Measurements from ENCODE around the gene NSFL1C.
"Not testable (repeated sequence)": the region's sequence is repeated elsewhere in the genome, so short reads cannot be mapped to it uniquely, and the experiment has no call there.

The NSFL1C gene

GRCh38 chr20:1466211-1467081 lies at the start of gene NSFL1C:
TSS of gene NSFL1C (minus strand) at chr20:1466849. CDS start at chr20:1466824, 25 bp downstream.
- DNase-seq (ENCODE audit: low spot score) = peak; percentile 82

DNA sequence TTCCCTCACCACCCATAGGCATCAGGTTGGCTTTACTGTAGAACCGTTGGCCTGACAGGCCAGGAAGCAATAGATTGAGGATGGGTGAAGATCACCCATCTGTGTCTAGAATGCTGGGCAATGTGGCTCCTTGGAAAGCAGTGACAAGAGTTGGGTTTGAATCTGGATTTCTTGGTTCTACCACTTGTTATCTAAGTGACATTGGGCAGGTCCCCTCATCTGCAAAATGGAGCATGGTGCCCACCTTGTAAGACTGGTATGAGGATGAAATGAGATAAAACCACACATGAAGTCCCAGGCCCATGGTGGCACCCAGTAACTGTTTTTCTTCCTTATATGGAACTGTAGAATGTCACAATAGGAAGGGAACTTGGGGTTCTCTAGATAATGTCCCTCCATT lies 47.2 kb upstream of the NSFL1C start:
- DNase-seq (ENCODE audit: low spot score) = no peak

DNA sequence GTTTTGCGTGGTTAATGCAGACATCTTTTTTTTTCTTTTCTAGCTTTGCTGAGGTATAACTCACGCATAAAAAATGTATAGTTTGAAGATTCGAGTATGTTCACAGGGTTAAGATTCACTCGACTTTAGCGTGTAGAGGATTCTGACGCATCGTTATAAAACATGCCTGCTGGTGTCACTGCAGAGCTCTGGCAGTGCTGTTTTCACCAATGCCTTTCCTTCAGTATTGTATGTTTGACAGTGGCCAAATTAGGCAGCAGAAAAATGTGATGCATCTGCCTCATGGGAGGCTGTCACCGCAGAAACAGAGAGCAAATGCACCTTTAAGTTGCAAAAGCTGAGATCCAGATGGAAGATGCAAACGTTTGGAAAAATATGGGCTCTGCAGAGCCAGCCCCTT lies 42.6 kb upstream of the NSFL1C start:
- DNase-seq (ENCODE audit: low spot score) = peak; percentile 68

DNA sequence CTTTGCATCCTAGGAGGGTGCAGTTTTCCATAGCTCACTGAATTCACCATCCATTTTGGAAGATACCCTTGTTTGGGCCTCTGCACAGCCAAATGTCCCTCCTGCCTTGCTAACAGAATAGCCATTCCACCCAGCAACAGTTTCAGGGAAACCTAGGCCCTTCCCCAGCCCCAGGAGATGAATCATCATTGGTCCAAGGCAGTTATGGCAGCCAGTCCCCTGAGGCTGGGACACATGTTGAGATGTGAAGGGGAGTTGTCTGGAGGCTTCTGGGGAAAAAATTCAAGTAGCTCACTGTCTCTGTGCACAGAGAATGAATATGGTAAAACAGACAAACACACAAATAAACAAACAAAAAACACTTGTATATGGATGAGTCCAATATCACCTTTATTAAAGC lies 41.9 kb upstream of the NSFL1C start:
- DNase-seq (ENCODE audit: low spot score) = no peak

DNA sequence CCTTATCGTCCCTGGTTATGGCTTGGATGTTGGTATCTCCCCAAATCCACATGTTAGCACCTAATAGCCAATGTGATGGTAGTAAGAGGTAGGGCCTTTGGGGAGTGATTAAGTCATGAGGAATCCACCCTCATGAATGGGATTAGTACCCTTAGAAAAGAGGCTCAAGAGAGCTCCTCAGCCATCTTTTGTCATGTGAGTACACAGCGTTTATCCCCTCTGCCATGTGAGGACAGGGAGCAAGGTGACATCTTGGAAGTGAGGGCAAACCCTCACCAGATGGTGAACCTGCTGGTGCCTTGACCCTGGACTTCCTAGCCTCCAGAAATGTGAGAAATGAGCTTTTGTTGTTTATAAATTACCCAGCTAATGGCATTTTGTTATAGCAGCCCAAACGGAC lies 40.6 kb upstream of the NSFL1C start:
- no peak for DNase-seq (ENCODE audit: low spot score)

- DNase-seq (ENCODE audit: low spot score) = no peak
These were observed 39.2 kb upstream of the NSFL1C start for GRCh38 chr20:1505871-1506270.

DNA sequence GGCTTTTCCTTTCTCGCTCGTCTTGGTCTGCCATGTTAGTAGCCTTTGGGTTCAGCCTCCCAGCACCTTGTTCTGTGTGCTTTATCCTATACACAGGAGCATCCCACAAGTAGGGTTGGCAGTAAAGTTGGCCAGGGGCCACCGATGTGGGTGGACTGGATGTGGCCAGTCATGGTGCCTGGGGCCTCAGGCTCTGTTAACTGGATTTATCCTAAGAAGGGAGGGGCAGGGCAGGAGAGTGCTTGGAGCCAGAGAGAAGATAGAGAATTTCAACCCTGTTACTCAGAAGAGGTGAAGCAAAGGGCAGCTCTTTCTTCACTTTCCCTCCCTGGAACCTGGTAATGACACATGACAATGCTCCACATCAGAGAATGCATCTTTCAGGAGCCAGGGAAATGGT lies 38.7 kb upstream of the NSFL1C start:
- DNase-seq (ENCODE audit: low spot score) = no peak

DNA sequence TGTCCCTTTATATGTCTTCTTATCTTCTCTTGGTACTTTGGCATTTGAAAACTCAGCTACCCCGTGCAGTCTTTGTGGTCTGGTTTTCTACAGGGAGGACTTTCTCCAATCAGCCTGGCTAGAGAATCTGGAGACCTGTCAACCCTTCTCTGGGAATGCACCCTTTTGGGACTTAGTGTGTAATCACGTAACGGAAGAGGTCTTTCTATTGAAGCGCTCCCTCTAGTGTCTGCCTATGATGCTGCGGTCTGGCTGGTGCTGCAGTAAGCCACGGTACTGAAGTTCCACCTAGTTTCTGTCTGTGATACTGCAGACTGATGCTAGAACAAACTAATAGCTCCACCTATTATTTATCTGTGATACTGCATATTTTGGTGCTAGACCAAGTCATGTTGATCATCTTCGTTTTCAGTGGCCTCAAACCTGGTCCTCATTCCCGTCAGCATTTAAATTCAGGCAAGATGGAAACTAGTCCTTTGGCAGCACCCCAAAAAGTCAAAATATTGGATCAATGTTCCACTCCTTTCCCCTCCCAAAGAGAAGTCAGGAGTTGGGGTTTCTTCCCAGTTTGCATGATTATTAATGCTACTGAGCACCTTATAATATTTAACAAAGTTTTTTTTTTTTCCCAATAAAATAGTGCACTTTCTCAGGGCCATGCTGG lies 37.0 kb upstream of the NSFL1C start:
- DNase-seq (ENCODE audit: low spot score) = peak; percentile 87

DNA sequence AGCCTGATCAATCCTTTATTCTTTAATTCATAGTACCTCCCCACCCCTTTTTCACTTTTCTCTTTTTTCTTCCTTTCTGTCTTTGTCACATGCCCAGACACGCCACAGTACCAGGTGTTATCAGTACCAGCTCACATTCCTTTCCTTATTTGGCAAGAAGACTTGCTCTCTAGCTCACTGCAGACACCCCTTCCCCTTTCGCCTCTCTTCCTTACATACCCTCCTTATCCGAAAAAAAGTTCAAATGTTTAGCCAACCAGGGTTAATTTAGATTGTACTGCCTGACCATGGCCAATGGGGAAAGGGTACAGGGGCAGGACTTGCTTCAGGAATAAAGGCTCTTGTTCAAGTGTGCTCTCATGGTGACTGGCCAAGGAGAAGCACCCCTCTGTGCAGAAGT lies 33.8 kb upstream of the NSFL1C start:
- DNase-seq (ENCODE audit: low spot score) = no peak

GRCh38 chr20:1499528-1500420 lies 33.1 kb upstream of the NSFL1C start:
- no peak for DNase-seq (ENCODE audit: low spot score)

DNA sequence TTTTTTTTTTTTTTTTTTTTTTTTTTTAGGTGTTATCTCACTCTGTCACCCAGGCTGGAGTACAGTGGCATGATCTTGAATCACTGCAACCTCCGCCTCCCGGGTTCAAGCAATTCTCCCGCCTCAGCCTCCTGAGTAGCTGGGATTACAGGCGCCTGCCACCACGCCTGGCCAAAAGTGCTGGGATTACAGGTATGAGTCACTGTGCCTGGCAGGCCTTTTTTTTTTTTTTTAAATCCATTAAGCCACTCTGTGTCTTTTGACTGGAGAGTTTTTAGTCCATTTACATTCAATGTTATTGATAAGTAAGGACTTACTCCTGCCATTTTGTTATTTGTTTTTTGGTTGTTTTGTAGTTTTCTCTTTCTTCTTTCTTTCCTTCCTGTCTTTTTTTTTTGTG lies 30.7 kb upstream of the NSFL1C start:
- DNase-seq (ENCODE audit: low spot score) = not testable (repeated sequence)

GRCh38 chr20:1496930-1497329 lies 30.3 kb upstream of the NSFL1C start:
- no peak for DNase-seq (ENCODE audit: low spot score)

DNA sequence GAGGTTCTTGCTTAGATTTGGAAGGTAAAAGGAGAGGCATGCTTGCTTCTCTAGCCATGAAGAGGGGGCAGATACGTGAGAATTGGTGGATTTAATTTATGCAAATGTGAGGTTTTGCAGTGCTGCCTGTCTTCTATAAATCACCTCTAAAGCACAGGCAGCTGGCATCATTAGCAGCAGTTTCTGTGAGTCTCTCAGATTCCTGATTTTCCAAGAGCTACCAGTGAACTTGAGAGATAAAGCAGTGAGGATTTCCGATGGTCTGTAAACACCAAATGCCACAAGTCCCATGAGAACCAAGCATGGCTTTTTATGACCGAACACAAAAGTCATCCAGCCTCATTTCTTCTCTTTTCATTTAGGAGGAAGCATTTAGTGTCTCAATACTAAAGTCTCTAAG lies 27.8 kb upstream of the NSFL1C start:
- no peak for DNase-seq (ENCODE audit: low spot score)

DNA sequence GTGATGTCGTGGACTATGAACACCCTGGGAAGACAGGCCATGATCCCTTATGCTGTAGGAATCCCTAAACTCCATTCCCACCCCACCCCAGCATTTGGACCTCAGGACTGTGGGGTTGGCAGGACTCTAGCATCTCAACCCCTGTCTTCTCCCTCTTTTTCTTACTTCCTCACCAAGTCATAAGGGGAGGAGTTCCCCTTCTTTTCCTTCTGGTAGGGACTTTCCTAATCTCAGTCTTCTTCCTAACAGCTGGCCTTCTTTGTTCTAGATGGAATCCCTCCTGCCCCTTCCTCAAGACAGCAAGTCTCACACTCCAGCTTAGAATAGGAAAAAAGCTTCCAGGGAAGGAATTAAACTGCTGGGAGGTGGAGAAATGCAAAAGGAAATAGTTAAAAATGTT lies 26.9 kb upstream of the NSFL1C start:
- DNase-seq (ENCODE audit: low spot score) = no peak

DNA sequence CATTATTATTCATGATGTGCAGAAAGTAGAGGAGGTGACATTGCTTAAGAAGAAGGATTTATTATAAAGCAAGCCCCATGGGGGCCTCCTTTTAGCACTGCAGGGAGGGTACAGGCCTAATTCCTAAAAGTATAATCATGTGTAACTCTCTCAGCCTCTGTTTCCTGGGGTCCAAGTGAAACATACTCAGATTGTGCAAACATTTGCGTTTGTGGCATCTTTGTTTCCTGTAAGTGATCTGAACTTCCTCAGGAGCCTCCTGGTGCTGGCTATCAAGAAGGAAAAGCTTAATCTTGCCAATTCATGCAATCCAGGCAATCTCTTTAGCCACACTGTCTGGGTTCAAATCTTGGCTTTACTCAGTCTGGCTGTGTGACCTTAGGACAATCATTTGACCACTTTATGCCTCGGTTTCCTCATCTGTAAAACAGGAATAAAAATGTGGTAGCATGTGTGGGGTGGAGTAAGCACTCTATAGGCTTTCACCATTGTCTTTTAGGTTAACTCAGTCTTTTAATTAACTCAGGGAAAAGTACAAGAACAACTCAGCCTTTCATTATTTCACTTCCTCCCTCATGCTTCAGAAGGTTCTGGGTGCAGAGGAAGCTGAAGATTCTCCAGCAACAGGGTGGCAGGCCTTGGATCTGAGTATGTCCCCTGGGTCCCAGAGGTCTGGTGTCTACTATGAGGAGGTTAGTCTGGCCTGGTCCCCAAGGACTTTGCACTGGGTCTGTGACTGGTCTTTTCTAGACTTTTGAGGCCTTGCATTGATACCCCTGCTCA lies 25.4 kb upstream of the NSFL1C start:
- peak; percentile 45 for DNase-seq (ENCODE audit: low spot score)

DNA sequence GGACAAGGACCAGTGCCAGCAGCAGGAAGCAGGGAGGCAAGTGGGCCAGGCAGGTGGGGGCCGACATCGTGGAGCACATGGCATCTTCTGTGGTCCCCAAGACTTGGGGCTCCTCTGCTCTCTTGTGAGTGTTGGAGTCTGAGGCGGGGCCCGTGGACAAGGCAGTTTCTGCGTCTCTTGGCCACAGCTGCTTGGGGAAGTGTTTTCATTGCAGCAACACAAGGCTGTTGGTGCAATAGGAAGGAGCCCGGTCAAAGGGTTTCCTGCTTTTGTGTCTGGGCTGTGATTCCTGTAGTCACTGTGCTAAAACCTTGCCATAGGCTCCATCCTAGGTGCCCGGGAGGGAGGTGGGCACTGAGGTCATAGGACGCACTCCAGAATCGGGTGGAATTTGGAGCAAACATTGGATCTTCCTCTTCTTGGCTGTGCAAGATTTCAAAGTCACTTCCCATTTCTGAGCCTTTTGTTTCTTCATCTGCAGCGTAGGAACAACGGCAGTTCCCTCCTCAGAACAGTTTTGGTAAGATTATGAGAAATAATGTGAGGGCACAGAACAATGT lies 24.7 kb upstream of the NSFL1C start, which contains the start of gene SIRPB2:
Gene SIRPB2 (minus strand): TSS at position 140 of the 560 bp plus-strand sequence. CDS start 61 bp downstream, at position 79.
- peak; percentile 60 for DNase-seq (ENCODE audit: low spot score)

GRCh38 chr20:1490643-1491195 lies 24.1 kb upstream of the NSFL1C start:
- DNase-seq (ENCODE audit: low spot score) = no peak

DNA sequence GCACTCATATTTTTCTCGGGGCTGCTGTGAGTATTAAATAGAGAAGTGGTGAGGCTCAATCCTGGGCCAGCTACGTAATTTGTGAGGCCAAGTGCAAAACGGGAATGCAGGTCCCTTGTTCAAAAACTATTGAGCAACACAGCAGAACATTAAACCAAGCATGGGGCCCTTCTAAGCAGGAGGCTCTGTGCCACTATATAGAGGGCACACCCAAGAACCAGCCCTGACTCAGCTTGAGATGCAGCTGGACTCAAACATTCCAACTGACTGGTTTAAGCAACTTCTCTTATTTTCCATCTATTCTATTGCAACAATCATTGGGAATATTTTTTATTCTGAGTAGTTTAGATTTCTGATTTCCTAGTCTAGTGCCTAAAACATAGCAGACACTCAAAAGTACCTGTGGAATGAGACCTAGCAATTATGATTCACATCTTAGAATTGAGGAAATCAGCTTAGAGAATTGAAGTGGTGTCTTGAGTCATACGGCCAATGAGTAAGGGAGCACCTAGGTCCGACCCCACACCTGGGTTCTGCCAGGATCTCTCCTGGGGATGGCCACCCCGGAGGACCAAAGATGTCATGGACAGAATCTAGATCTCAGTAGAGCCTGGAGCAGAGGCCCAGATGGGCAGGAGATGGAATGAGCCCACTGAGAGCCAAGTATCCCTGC lies 23.3 kb upstream of the NSFL1C start:
- peak; percentile 14 for DNase-seq (ENCODE audit: low spot score)

DNA sequence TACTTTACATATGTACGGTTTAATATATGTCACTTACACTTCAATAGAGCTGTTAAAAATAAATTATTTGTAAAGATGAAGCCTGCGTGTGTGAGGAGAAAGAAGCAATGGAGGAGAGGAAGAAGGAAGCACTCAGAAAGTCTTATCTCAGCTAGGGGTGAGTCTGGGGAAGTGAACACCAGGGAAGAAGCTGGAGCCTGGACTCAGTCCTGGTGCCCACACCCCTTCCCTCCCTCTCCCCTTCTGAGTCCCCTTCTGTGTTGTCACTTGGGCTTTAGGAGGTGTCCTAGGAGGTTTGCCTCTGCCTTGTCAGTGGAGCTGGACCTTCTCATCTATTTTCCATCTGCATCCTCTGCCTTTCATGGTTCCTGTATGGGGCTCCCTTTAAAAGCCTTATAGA lies 22.7 kb upstream of the NSFL1C start:
- DNase-seq (ENCODE audit: low spot score) = peak; percentile 15

DNA sequence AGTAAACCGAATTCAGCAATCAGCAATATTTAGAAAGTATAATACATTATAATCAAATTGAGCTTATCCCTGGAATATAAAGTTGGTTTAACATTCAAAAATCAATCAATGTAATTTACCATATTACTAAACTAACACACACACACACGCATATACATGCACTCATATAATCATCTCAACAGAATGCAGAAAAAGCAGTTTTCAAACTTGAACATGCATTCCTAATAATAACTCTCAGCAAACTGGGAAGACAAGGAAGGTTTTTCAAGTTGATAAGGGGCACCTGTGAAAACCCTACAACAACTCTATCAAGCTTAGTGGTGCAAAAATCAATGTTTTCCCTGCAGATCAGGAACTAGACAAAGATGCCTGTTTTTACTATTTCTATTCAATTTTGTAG lies 19.9 kb upstream of the NSFL1C start:
- no peak for DNase-seq (ENCODE audit: low spot score)
